SH-SY5Y (cell line): ENCODE results near the gene THADA.

Experiments
- GATA2 ChIP-seq: IDR thresholded peaks from 2 replicates; pipeline ENCODE4 v1.6.1; 2011; ENCODE audit warnings: mild to moderate bottlenecking, low read depth, low read length
- GATA3 ChIP-seq: IDR thresholded peaks from 2 replicates; pipeline ENCODE4 v1.6.1; 2011; ENCODE audit warnings: low read depth, mild to moderate bottlenecking, low read length, moderate library complexity

GRCh38 chr2:43450617-43451016 lies 145.2 kb downstream of the THADA start:
- no peak for TF ChIP-seq GATA2
- TF ChIP-seq GATA3: no peak
